HG03139 (cell line): ENCODE data around the gene NFX1.

Experiments
- ATAC-seq: cut with Tn5 transposase; IDR thresholded peaks from one replicate; pipeline ENCODE4 v1.9.1; 2021; ENCODE audit not compliant: unreplicated experiment

The NFX1 gene

DNA sequence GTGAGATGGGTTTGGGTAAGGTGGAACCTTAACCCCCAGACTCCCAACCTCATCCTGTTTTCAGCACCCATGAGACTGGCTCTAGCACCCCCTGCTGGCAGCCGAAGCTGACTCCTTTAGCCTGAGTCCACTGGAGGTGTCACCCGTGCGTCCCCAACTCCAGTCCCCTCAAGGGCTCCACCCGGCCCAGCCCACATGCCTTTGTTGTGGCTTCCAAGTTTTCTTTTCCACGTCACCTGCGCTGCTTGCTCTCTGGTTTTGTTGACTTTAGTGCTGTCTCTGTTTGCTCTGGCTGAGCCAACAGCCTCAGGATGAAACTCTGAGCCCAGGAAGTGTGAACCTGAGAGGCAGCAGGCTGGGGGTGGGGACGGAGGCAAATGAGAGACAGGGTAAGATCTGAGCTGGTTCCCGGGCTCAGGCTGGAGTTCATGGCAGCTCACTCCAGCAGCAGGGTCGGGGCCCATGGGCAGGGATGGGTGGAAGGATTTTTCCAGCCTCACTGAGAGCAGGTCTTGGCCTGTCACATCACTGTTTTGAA lies 125.3 kb downstream of the NFX1 start:
- ATAC-seq, result no peak

DNA sequence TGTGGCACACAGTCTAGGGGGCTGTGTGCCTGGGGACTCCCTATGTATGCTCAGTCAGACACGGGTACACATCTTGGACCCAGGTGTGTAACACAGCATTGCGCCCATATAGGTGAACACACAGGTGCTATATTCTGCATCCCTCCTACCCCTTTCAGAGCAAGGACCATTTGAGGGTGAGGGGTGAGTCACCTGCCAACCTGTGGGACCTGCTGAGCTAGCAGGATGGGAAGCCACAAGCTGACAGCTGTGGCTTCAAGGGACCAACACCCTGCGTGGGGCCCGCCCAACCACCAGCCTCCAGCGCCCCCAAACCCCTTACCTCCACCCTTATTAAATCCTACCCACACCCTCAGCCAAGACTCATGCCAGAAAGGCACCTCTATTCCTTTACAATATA lies 126.7 kb downstream of the NFX1 start:
- no peak for ATAC-seq

DNA sequence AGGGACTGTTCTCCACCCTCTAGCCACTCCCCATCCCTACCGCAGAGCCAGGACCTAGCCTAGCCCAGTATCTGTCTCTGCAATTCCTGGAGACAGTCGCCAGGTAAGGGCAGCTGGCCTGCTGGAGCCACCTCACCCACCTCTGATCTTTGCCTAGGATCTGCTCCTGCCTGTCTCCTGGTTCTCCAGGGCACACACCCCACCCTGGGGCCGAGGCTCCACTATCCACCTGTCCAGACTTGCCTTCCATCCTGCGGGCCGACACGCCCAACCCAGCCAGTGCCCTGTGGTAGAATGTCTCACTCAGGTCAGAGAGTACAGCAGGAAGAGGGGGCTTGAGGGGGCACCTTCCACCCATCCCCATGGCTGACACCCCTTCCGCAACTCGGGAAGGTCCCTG lies 127.8 kb downstream of the NFX1 start:
- no peak for ATAC-seq

DNA sequence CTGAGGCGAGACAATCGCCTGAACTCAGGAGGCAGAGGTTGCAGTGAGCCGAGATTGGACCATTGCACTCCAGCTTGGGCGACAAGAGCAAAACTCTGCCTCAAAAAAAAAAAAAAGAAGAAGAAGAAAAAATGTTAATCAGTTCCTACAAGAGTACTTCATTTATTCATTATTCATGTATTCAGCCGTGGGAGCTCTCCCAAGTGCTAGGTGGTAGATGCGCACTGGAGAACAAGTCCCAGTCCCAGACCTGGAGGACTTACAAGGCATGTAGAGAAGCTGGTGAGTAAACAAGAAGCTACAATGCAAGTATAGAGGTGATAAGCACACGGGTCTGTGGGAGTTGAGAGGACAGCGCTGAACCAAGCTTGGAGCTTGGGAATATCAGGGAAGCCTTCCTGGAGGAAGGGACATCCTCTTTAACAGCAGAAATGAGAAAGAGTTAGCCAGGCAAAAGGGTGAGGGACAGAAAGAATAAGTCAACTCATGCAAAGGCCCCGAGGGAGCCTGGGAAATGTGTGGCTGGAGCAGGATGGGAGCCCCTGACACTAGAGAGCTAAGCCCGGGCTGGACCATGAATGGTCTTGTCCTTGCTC lies 129.5 kb downstream of the NFX1 start:
- no peak for ATAC-seq
